GM06990 (cell line): Measurements from ENCODE around the gene ARHGAP25.

Source experiments
- DNase-seq: peaks from one replicate; pipeline ENCODE4 v3.0.0-alpha.2; 2011; ENCODE audit not compliant: insufficient read length; ENCODE audit errors: extremely low read depth
- H3K27me3 ChIP-seq: replicated peaks from 2 replicates; pipeline ENCODE4 v1.6.0; 2011; ENCODE audit warnings: low read length; ENCODE audit not compliant: control insufficient read depth, insufficient read depth
- H3K36me3 ChIP-seq: 2 replicates; pipeline ENCODE4 v1.5.1; 2011; ENCODE audit warnings: low read length; ENCODE audit not compliant: control insufficient read depth, insufficient read depth
- H3K4me3 ChIP-seq: replicated peaks from 2 replicates; pipeline ENCODE4 v1.5.1; 2011; ENCODE audit warnings: low read depth, mild to moderate bottlenecking, control low read depth, low read length
- TF ChIP-seq, protein P1 (sequence below): IDR thresholded peaks from 2 replicates; pipeline ENCODE4 v1.5.1; 2011; ENCODE audit warnings: low read length, control low read depth, mild to moderate bottlenecking, inconsistent platforms; ENCODE audit not compliant: insufficient read depth, poor library complexity, severe bottlenecking

Gene ARHGAP25

DNA sequence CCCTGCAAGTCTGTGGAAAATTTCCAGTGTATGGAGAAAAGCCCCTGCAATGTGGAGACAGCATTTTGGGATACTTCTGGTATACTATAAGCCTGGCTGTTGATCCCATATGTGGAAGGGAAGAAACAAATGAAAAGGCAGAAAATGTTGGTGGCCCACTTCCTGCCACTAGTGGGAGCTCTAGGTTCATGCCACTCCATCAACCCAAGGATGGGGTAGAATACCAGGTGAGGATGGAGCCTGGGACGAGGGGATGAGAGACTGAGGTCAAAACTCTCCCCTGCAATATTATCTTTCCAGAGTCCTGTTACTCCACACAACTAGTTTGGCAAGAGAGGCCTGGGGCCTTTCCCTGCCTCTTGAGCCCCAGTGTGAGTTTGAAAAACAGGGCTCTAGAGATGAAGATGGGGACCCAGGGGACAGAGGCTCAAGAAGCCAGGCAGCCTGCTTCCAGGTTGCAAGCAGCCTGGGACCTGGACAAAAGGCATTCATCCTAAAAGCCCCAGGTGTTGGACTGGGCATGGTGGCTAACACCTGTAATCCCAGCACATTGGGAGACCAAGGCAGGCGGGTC, 104.7 kb downstream of the ARHGAP25 start:
- TF ChIP-seq, protein P1, sequence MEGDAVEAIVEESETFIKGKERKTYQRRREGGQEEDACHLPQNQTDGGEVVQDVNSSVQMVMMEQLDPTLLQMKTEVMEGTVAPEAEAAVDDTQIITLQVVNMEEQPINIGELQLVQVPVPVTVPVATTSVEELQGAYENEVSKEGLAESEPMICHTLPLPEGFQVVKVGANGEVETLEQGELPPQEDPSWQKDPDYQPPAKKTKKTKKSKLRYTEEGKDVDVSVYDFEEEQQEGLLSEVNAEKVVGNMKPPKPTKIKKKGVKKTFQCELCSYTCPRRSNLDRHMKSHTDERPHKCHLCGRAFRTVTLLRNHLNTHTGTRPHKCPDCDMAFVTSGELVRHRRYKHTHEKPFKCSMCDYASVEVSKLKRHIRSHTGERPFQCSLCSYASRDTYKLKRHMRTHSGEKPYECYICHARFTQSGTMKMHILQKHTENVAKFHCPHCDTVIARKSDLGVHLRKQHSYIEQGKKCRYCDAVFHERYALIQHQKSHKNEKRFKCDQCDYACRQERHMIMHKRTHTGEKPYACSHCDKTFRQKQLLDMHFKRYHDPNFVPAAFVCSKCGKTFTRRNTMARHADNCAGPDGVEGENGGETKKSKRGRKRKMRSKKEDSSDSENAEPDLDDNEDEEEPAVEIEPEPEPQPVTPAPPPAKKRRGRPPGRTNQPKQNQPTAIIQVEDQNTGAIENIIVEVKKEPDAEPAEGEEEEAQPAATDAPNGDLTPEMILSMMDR: peak; percentile 29
- H3K27me3 ChIP-seq: no peaks in the 10 kb centered on the region; the same call in 1 of the 2 replicates
- no peak for DNase-seq

DNA sequence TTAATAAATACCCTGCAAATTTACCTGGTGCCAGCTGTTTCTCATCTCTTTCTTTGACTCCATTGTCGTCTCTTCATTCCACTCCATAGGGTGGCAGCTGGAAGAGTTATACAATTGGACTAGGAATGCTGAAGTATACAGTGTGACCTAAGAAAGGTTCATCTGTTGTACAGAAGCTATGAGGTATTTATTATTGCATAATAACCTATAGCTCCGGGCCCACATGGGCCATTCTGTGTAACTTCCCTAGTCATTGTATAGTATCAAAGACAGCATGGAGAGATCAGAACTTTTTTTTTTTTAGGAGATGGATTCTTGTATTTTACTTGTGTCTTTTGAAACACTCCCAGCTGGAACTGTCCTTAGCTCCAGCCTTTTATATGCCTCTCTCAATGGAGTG, 110.4 kb downstream of the ARHGAP25 start:
- no peaks in the 10 kb centered on the region for H3K36me3 ChIP-seq
- TF ChIP-seq, protein P1: no peak
- H3K27me3 ChIP-seq: peaks cover 2% of the 10 kb centered on the region; the same call in 1 of the 2 replicates
- DNase-seq: no peak
- no peak overlapping the region for H3K4me3 ChIP-seq

More for the DNA sequence above, 104.7 kb downstream of the ARHGAP25 start:
- Histone ChIP-seq H3K36me3 (no peaks in the 10 kb centered on the region), H3K4me3 (no peak overlapping the region)

DNA sequence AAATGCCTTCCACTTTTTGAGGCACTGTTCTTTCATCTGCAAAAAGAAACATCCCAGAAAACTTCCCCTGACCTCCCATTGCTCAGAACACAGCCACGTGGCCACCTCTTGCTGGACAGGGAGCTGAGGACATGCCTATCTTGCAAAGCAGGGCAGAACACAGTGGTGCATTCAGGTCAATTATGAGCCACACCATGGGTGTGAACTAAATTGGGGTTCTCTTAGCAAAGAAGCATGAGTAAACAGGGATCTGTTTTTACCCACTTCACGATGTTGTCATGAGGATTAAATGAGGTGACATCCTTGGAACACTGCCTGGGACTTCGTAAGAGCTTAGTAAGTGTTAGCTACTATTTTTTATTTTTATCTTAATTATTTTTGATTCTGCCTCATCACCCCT, 111.5 kb downstream of the ARHGAP25 start:
- Histone ChIP-seq H3K36me3 (no peaks in the 10 kb centered on the region), H3K4me3 (no peak overlapping the region), H3K27me3 (peaks cover 2% of the 10 kb centered on the region; the same call in 1 of the 2 replicates)
- no peak for DNase-seq
- TF ChIP-seq, protein P1: no peak

DNA sequence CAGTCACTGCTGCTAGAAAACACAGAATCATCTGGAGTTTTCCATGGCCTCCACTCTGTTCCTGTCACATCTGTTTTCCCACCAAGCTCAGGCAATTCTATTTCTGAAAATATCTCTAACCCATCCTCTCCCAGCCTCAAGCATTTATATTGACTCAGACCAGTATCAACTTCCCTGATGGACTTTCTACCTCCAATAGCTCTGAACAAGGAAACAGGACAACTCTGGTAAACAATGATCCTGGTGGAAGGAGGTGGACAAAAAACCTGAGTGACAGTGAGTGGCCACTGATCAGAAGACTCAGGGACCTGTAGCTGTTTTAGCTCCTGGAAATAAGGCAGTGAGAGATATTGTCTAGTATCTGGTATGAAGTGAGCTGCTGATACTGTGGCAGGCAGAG, 113.1 kb downstream of the ARHGAP25 start:
- Histone ChIP-seq H3K36me3 (no peaks in the 10 kb centered on the region), H3K4me3 (no peak overlapping the region), H3K27me3 (peaks cover 2% of the 10 kb centered on the region; the same call in 1 of the 2 replicates)
- TF ChIP-seq, protein P1: no peak
- DNase-seq: no peak

DNA sequence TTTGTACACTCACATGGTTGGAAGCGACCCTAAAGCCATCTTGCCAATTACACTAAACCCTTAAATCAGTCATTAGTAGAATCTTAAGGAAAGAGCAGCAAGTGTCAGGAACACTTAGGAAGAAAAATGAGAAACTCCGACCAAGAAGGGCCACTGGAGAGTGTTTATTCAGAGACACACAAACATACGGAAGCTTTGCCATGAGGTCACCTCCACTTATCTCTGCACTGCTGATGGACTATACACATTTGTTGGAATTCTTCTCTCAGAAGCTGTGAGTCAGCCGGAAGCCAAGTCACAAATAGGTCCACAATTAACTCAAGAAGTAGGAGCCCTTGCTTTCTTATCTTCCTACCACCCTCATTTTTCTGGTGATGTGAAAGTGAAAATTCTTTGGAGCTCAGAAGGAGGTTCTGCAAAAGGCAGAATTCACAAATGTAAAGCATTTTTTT, 115.0 kb downstream of the ARHGAP25 start:
- no peak overlapping the region for H3K4me3 ChIP-seq
- no peaks in the 10 kb centered on the region for H3K36me3 ChIP-seq
- DNase-seq: no peak
- TF ChIP-seq, protein P1: no peak
- peaks cover 2% of the 10 kb centered on the region; the same call in 1 of the 2 replicates for H3K27me3 ChIP-seq
